T1000 (cell line): ENCODE data around the gene IFNGR1.
"Not testable (repeated sequence)": the region's sequence is repeated elsewhere in the genome, so short reads cannot be mapped to it uniquely, and the experiment has no call there.

Experiments
- DNase-seq: peaks from one replicate; lab custom pipeline; 2025; ENCODE audit warnings: mixed read lengths; lab: John Stamatoyannopoulos, UW

The IFNGR1 gene

GRCh38 chr6:137213813-137214212 lies 5.4 kb downstream of the IFNGR1 start:
- no peak for DNase-seq

- DNase-seq = no peak
Observed at GRCh38 chr6:137213331-137213740, 5.8 kb downstream of the IFNGR1 start.

- DNase-seq = no peak
Observed at GRCh38 chr6:137211910-137212309, 7.3 kb downstream of the IFNGR1 start.

GRCh38 chr6:137210903-137211302 lies 8.3 kb downstream of the IFNGR1 start:
- DNase-seq = no peak

- DNase-seq = no peak
Observed at GRCh38 chr6:137208279-137208678, 10.9 kb downstream of the IFNGR1 start.

- DNase-seq = not testable (repeated sequence)
Observed at GRCh38 chr6:137207457-137207856, 11.7 kb downstream of the IFNGR1 start.

GRCh38 chr6:137206577-137206976 lies 12.6 kb downstream of the IFNGR1 start:
- DNase-seq = no peak

GRCh38 chr6:137203256-137203655 lies 15.9 kb downstream of the IFNGR1 start:
- DNase-seq = no peak

- DNase-seq = no peak
Observed at GRCh38 chr6:137202078-137202477, 17.1 kb downstream of the IFNGR1 start.

GRCh38 chr6:137201006-137201405 lies 18.2 kb downstream of the IFNGR1 start:
- no peak for DNase-seq

GRCh38 chr6:137200288-137200687 lies 18.9 kb downstream of the IFNGR1 start:
- DNase-seq = no peak

GRCh38 chr6:137197684-137198645 lies 21.2 kb downstream of the IFNGR1 start:
- no peak for DNase-seq

GRCh38 chr6:137193256-137194070 lies 25.7 kb downstream of the IFNGR1 start:
- no peak for DNase-seq

GRCh38 chr6:137192821-137193220 lies 26.4 kb downstream of the IFNGR1 start:
- no peak for DNase-seq

GRCh38 chr6:137191670-137192069 lies 27.5 kb downstream of the IFNGR1 start:
- DNase-seq = no peak

GRCh38 chr6:137191236-137191635 lies 27.9 kb downstream of the IFNGR1 start:
- no peak for DNase-seq

GRCh38 chr6:137190583-137191094 lies 28.5 kb downstream of the IFNGR1 start:
- no peak for DNase-seq

GRCh38 chr6:137188855-137189254 lies 30.3 kb downstream of the IFNGR1 start:
- no peak for DNase-seq

GRCh38 chr6:137185290-137185689 lies 33.9 kb downstream of the IFNGR1 start:
- DNase-seq = no peak

- DNase-seq = no peak
Observed at GRCh38 chr6:137182654-137183073, 36.5 kb downstream of the IFNGR1 start.

GRCh38 chr6:137181891-137182653 lies 37.1 kb downstream of the IFNGR1 start:
- no peak for DNase-seq

- DNase-seq = no peak
Observed at GRCh38 chr6:137177611-137178010, 41.6 kb downstream of the IFNGR1 start.
